NB4 (cell line): Measurements from ENCODE around the gene GMDS.
A peak's percentile ranks its signal among the peaks of the same experiment; 100 is the strongest.

Experiments used
- DNase-seq: peaks from one replicate; pipeline ENCODE4 v3.0.0; 2010; ENCODE audit warnings: low read depth
- H3K4me3 ChIP-seq: one replicate; pipeline ENCODE4 v1.5.1; 2011; ENCODE audit warnings: mild to moderate bottlenecking, low read depth, low read length, moderate library complexity
- MAX ChIP-seq: IDR thresholded peaks from 2 replicates; pipeline ENCODE4 v1.6.1; 2011; ENCODE audit warnings: low read depth, low read length
- MYC ChIP-seq: IDR thresholded peaks from 2 replicates; pipeline ENCODE4 v1.6.1; 2011; ENCODE audit warnings: low read depth, low read length
- POLR2A ChIP-seq: IDR thresholded peaks from 2 replicates; pipeline ENCODE4 v1.6.1; 2011; ENCODE audit warnings: mild to moderate bottlenecking; ENCODE audit not compliant: insufficient read length; ENCODE audit errors: extremely low read depth
- TF ChIP-seq, protein P1 (sequence below): IDR thresholded peaks from one replicate; pipeline ENCODE4 v1.5.1; 2012; ENCODE audit warnings: low read depth, low read length

Gene GMDS

GRCh38 chr6:1910621-1911407 is 334.6 kb downstream of the GMDS start:
- TF ChIP-seq POLR2A, result no peak
- peak; percentile 20 for DNase-seq
- H3K4me3 ChIP-seq, result no peak overlapping the region

DNA sequence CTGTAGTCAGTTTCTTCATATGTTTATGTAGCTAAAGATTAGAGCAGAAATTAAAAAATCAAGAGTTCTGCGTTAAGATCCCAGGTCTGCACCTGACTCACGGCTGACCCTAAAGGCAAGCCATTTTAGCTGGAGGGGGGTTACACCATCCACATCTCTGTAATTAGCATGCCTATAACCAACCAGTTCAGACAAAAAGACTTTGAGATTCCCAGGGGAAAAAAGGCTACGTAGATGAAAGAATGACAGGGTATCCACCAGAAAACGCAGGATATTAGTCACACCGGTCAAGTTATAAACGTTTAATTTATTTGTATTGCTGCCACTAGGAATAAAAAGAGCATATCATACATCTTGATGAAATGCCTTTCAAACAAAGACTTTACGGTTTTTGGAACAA is 336.6 kb downstream of the GMDS start:
- TF ChIP-seq MAX (no peak), POLR2A (no peak), MYC (no peak)
- TF ChIP-seq, protein P1, sequence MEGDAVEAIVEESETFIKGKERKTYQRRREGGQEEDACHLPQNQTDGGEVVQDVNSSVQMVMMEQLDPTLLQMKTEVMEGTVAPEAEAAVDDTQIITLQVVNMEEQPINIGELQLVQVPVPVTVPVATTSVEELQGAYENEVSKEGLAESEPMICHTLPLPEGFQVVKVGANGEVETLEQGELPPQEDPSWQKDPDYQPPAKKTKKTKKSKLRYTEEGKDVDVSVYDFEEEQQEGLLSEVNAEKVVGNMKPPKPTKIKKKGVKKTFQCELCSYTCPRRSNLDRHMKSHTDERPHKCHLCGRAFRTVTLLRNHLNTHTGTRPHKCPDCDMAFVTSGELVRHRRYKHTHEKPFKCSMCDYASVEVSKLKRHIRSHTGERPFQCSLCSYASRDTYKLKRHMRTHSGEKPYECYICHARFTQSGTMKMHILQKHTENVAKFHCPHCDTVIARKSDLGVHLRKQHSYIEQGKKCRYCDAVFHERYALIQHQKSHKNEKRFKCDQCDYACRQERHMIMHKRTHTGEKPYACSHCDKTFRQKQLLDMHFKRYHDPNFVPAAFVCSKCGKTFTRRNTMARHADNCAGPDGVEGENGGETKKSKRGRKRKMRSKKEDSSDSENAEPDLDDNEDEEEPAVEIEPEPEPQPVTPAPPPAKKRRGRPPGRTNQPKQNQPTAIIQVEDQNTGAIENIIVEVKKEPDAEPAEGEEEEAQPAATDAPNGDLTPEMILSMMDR, result no peak
- H3K4me3 ChIP-seq, result no peak overlapping the region
- no peak for DNase-seq

GRCh38 chr6:1906609-1907008 is 338.8 kb downstream of the GMDS start:
- DNase-seq, result no peak
- H3K4me3 ChIP-seq, result no peak overlapping the region
- TF ChIP-seq, protein P1, result no peak
- TF ChIP-seq MAX (no peak), POLR2A (no peak), MYC (no peak)

GRCh38 chr6:1906014-1906413 is 339.4 kb downstream of the GMDS start:
- no peak overlapping the region for H3K4me3 ChIP-seq
- no peak for DNase-seq
- TF ChIP-seq MAX (no peak), POLR2A (no peak), MYC (no peak)
- TF ChIP-seq, protein P1, result no peak

DNA sequence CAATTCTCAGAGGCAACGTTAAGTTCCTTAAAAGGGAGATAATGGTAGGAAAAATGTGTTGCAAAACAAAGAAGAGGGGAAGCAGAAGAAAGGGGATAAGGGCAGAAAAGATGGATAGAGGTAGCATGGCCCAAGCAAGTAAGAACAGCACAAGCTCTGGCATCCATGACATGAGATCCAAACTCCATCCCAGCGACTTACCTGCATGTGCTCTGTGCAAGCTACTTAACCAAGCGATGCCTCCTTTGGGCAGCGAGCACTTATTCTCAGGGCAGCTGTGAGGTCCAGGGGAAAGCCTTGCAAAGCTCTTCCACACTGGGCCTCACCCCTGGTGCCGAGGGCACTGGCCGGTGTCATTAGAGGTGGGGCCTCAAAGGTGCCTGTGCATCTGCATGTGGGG is 340.5 kb downstream of the GMDS start:
- DNase-seq, result no peak
- H3K4me3 ChIP-seq, result no peak overlapping the region
- TF ChIP-seq MYC (no peak), MAX (no peak), POLR2A (no peak)
- TF ChIP-seq, protein P1, result no peak

GRCh38 chr6:1904466-1904799 is 341.0 kb downstream of the GMDS start:
- H3K4me3 ChIP-seq, result no peak overlapping the region
- TF ChIP-seq, protein P1, result no peak
- TF ChIP-seq POLR2A (no peak), MAX (no peak), MYC (no peak)
- no peak for DNase-seq
